SIG-M5 treated with dmso at 0.1 percent for 504 hours (cell line): Measurements from ENCODE around the gene ORM1.
A peak's percentile ranks its signal among the peaks of the same experiment; 100 is the strongest.
"Not testable (repeated sequence)": the region's sequence is repeated elsewhere in the genome, so short reads cannot be mapped to it uniquely, and the experiment has no call there.

ENCODE experiments used
- DNase-seq: peaks from one replicate; lab custom pipeline; 2025; ENCODE audit not compliant: unreplicated experiment; lab: John Stamatoyannopoulos, UW

Gene ORM1

DNA sequence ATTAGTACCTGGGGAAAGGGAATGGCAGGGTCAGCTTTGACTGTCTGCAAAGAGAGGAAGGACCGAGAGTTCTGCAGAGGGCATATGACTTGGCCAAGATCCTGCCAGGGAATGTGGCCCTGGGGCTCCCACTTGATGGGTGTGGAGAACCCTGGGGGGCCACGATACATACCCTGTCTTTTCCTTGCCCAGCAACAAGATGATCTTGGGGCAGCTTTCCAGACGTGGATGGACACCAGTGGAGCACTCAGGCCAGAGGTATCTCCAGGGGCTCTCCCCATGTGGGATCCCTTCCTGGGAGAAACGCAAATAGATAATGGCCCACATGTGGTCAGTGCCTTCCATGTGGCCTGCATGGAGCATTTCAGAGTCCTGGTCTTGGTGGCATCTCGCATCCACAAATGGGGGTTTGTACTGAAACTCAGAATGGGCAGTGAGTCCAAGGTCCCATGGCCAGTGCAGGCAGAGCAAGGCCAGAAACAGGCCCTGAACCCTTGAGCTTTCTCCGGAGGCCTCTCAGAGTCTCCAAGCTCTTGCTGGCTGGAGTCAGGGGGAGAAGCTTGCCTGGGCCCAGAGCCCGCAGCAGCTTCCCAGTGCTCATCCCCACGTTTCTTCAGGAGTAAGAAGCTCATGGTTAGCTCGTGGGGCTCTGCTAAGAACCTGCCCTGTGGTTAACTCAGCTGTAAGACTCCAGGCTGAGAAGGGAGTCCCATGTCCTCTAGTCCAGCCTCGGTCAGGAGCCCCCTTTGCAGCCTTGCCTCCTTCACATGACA lies 18.3 kb upstream of the ORM1 start:
- DNase-seq = no peak

DNA sequence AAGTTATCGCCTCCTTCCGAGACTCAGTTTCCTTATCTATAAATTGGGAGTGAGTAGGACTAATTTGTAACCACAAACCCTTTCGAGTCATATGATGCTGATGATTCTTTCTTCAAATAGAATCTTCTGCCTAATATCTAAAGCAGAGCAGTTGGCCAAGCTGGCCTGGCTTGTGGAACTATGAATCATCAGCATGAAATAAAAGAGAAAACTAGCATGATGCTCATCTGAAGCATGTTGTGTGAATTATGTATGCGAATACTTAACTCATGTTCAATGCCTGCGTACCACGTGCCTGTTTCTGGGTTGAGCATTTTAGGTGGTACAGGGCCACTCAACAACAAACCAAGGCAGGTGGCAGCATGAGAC lies 15.0 kb upstream of the ORM1 start:
- no peak for DNase-seq

DNA sequence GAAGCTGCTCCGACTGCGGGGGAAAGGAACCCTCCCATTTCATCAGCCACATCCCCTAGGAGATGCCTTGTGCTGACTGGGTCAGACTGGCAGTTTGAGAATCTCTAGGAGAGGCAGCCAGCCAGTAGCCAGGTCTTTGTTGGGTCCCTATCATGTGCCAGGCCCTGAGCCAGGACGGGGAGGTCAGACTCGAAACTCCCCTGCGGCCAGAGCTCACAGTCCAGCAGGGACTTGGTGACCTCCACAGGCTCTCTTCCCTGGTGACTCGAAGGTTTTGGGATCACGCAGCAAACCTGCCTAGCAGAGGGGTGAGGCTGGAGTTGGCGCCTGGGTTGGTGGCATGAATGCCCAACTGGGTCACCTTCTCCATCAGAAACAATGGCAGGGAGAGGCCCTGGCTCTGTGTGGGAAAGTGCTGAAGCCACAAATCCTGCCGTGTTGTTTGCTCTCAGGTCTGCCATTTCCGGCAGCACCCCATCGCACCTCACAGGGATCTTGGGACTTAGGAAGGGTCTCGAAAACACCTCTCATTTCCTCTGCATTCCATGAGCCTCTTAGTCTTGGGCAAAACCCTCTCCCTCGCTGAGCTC lies 14.4 kb upstream of the ORM1 start:
- DNase-seq = no peak

- DNase-seq = no peak
These were observed 13.8 kb upstream of the ORM1 start for GRCh38 chr9:114309096-114309495.

- DNase-seq = no peak
These were observed 12.1 kb upstream of the ORM1 start for GRCh38 chr9:114310471-114311450.

DNA sequence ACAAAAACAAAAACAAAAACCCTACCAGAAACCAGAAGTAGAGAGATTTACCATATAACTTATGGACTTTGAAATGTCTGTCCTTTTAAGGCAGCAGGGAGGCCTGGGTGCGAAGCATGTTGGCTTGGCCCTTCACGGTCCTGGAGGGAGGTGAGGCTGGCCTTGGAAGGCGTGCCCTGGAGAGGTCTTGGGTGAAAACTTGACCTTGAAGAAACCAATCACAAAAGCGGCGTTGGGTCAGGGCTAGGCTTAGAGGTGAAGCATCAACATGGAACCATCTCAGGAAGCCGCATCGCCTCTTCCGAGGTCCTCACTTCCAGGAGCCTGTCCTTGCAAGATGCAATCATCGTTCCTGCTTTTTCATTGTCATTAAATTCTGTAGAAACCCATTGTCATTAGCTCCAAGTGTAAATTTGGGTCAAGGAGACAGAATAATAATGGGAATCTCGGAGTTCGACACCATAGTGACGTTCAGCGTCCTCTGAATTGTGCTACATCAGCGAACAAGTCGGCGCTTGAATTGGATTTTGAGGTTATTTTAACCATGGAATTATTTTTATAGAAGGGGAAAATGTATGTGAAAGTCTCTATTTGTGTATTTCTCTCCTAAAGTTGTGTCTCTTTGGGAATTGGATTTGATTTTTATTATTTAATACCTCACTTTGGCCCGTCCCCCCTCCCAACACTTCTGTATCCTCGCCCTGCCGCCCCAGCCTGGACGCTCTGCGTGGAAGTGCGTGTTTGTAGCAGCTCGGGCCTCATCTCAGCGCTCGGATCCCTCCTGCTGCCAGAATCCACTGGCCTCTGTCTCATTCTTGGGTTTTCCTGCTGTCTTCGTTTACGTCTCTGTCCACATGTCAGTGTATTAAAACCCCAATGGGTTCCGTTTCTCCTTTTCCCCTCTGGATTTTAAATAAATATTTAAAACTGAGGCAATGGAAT lies 11.1 kb upstream of the ORM1 start:
- no peak for DNase-seq

- no peak for DNase-seq
These were observed 10.4 kb upstream of the ORM1 start for GRCh38 chr9:114312513-114312875.

GRCh38 chr9:114313186-114313585 lies 9.7 kb upstream of the ORM1 start:
- no peak for DNase-seq

DNA sequence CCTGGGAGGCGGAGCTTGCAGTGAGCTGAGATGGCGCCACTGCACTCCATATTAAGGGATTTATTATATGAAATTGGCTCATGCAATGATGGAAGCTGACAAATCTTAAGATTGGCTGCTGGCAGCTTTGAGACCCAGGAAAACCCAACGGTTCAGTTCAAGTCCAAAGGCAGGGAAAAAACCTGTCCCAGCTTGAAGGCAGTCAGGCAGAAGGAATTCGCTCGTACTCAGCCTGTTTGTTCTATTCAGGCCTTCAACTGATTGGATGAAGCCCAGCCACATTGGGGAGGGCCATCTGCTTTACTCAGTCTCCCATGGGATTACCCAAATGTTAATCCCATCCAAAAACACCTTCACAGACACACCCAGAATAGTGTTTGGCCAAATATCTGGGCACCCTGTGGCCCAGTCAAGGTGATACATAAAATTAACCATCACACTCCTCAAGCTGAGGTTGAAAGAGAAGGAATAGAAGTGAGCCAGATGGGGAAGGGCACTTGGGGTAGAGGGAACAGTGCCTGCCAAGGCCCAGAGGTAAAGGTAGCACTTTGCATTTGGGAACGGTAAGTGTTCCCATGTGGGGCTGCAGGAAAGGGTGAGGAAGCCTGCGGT lies 8.5 kb upstream of the ORM1 start:
- DNase-seq = no peak

GRCh38 chr9:114314881-114315722 lies 7.8 kb upstream of the ORM1 start:
- DNase-seq = no peak

DNA sequence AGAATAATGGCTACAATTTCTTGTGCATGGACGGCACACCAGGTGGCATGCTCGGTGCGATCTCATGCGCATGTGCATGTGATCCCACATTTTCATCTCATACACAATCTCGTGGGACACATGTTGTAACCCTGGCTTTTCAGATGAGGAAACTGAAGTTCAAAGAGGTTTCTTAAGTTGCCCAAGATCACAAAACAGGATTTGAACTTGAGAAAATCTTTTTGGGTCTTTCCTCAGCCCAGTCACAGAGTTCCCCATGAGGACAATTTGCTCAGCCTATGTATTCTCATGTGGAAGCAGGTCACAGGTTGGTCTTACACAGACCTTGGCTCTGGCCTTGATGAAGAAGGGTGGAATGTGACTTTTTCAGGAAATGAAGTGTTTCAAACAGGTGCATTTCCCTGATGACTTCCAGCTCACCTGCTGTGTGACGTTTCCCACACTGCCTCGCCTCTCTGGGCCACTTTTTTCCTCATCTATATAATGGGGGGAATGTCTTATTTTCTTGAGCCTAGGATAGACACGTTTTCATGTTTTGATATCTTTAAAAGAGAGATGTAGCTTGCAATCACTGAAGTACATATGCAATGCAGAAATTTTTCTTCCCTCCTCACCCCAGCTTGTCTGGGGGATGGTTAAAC lies 7.1 kb upstream of the ORM1 start:
- DNase-seq = peak; percentile 52

- DNase-seq = no peak
These were observed 6.2 kb upstream of the ORM1 start for GRCh38 chr9:114316605-114317230.

GRCh38 chr9:114317665-114318357 lies 5.1 kb upstream of the ORM1 start:
- DNase-seq = peak; percentile 79

DNA sequence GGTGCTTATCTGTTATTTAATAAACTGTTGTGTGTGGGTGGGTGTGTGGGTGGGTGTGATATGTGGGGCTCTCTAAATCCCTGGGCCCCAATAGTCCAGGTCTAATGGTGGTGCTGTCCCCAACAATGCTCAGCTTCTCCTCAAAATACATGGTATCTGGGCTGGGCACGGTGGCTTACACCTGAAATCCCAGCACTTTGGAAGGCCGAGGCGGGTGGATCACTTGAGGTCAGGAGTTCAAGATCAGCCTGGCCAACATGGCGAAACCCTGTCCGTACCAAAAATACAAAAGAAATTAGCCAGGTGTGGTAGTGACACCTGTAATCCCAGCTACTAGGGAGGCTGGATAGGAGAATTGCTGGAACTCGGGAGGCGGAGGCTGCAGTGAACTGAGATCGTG lies 4.5 kb upstream of the ORM1 start:
- DNase-seq = no peak

- no peak for DNase-seq
These were observed 3.8 kb upstream of the ORM1 start for GRCh38 chr9:114319147-114319546.

- DNase-seq = not testable (repeated sequence)
These were observed 2.2 kb upstream of the ORM1 start for GRCh38 chr9:114320710-114321109.

- no peak for DNase-seq
These were observed 1.1 kb upstream of the ORM1 start for GRCh38 chr9:114321759-114322158.
